PC-9 (cell line): ENCODE data around the gene NLN. TPM values are rescaled to one million over a fixed set of nuclear protein-coding genes. Genes with fewer than 3 reads are reported as not detected.
A peak's percentile ranks its signal among the peaks of the same experiment; 100 is the strongest.

ENCODE experiments used
- BruUV-seq: library from RNA; stranded (reverse); fragments of 400-500 nt; replicated peaks from 2 replicates; lab custom pipeline; 2021; lab: Mats Ljungman, UMichigan
- CTCF ChIA-PET: fragments of 300-600 bp; sonication (Branson Sonifier 250); formaldehyde crosslinking; loops from one replicate; lab custom pipeline; 2022; ENCODE audit warnings: antibody characterized with exemption; lab: Charles Lee
- POLR2A ChIA-PET: fragments of 300-600 bp; sonication (Branson Sonifier 250); formaldehyde crosslinking; loops from one replicate; lab custom pipeline; 2022; ENCODE audit warnings: antibody characterized with exemption; ENCODE audit not compliant: unreplicated experiment; lab: Charles Lee
- DNase-seq, 2 experiments: peaks; one replicate each; pipeline versions ENCODE4 v3.0.0 to v3.0.0-alpha.2; 2015 to 2022; ENCODE audit warnings: mixed read lengths in 1 of 2
- H2AFZ ChIP-seq: fragments of 200-600 bp; sonication (generic); 2 replicates; pipeline ENCODE4 v1.8.1; 2017; ENCODE audit warnings: antibody characterized with exemption
- H3F3A ChIP-seq: fragments of 200-600 bp; sonication (generic); 2 replicates; pipeline ENCODE4 v1.8.1; 2017; ENCODE audit warnings: antibody characterized with exemption, mild to moderate bottlenecking, low read depth; ENCODE audit not compliant: insufficient read depth
- H3K27ac ChIP-seq: fragments of 200-600 bp; sonication (generic); 2 replicates; pipeline ENCODE4 v1.6.1; 2016; ENCODE audit warnings: mixed run types
- H3K27me3 ChIP-seq: fragments of 200-600 bp; sonication (generic); 2 replicates; pipeline ENCODE4 v1.6.1; 2016; ENCODE audit warnings: low read depth, mixed run types; ENCODE audit not compliant: insufficient read depth
- H3K36me3 ChIP-seq: fragments of 200-600 bp; sonication (generic); 2 replicates; pipeline ENCODE4 v1.6.1; 2016; ENCODE audit warnings: low read depth, mixed run types
- H3K4me1 ChIP-seq: fragments of 200-600 bp; sonication (generic); replicated peaks from 2 replicates; pipeline ENCODE4 v1.6.1; 2016; ENCODE audit warnings: mixed run types; ENCODE audit not compliant: insufficient read depth
- H3K4me2 ChIP-seq: fragments of 200-600 bp; sonication (generic); 2 replicates; pipeline ENCODE4 v1.6.1; 2017; ENCODE audit warnings: mixed run types
- H3K4me3 ChIP-seq: fragments of 200-600 bp; sonication (generic); 2 replicates; pipeline ENCODE4 v1.6.1; 2016; ENCODE audit warnings: mixed run types
- H3K79me2 ChIP-seq: fragments of 200-600 bp; sonication (generic); 2 replicates; pipeline ENCODE4 v1.6.1; 2017; ENCODE audit warnings: low read depth, mixed run types
- H3K9me2 ChIP-seq: fragments of 200-600 bp; sonication (generic); 2 replicates; pipeline ENCODE4 v1.8.1; 2017; ENCODE audit warnings: mild to moderate bottlenecking; ENCODE audit not compliant: insufficient read depth
- H3K9me3 ChIP-seq: fragments of 200-600 bp; sonication (generic); 2 replicates; pipeline ENCODE4 v1.8.1; 2016; ENCODE audit warnings: low read depth; ENCODE audit not compliant: insufficient read depth
- H4K20me1 ChIP-seq: fragments of 200-600 bp; sonication (generic); 2 replicates; pipeline ENCODE4 v1.8.1; 2017; ENCODE audit not compliant: insufficient read depth
- CTCF ChIP-seq: fragments of 200-600 bp; sonication (generic); conservative IDR thresholded peaks from 2 replicates; pipeline ENCODE4 v1.6.1; 2017; ENCODE audit warnings: mixed run types, antibody characterized with exemption, mild to moderate bottlenecking, moderate library complexity
- EZH2 ChIP-seq: fragments of 200-600 bp; sonication (generic); IDR thresholded peaks from 2 replicates; pipeline ENCODE4 v1.8.0; 2017; ENCODE audit warnings: antibody characterized with exemption, low read depth
- intact Hi-C: fragments of 100-400 bp; cut with micrococcal nuclease; formaldehyde crosslinking; loops from one replicate; pipeline ENCODE4 v1.10.0; 2022; ENCODE audit not compliant: unreplicated experiment
- total RNA-seq: library from RNA; stranded (reverse); gene quantifications from 2 replicates; pipeline ENCODE4 v1.2.3, GENCODE V29; 2021

NLN gene
- total RNA-seq, 1 experiment from 2014 or later = 56.7 TPM

- H3K9me2 ChIP-seq = no peaks in the 10 kb centered on the region
- ChIA-PET POLR2A (interaction anchor here (0.6 to 2.2 kb wide), 3 partner anchors 11 to 102 kb away, joined by 7 to 16 read pairs (median 15); no protein-coding TSS in a partner anchor), CTCF (no interaction called here)
- H3K9me3 ChIP-seq = no peaks in the 10 kb centered on the region
- no peak for DNase-seq
- peaks cover 16% of the 10 kb centered on the region; the same call in 1 of the 2 replicates for H3F3A ChIP-seq
- H3K79me2 ChIP-seq = no peaks in the 10 kb centered on the region
- no peaks in the 10 kb centered on the region; the same call in 1 of the 2 replicates for H3K36me3 ChIP-seq
- no TSS peak for BruUV-seq
- H2AFZ ChIP-seq = no peak overlapping the region
- no peak overlapping the region for H3K4me2 ChIP-seq
- no peaks in the 10 kb centered on the region for H3K27me3 ChIP-seq
- no peaks in the 10 kb centered on the region for H4K20me1 ChIP-seq
- intact Hi-C loops = loop anchor here (1.0 kb wide), 1 partner anchor 11 kb away; no protein-coding TSS in a partner anchor
- TF ChIP-seq EZH2 (no peak), CTCF (no peak)
- H3K4me3 ChIP-seq = no peak overlapping the region
- H3K27ac ChIP-seq = peak overlapping the region; percentile 73
- H3K4me1 ChIP-seq = peaks cover 32% of the 10 kb centered on the region
Measured at GRCh38 chr5:65822710-65823109, 100.7 kb downstream of the NLN start.

- no peaks in the 10 kb centered on the region for H4K20me1 ChIP-seq
- peak overlapping the region; percentile 73 for H3K27ac ChIP-seq
- POLR2A ChIA-PET = interaction anchor here (0.6 to 2.2 kb wide), 4 partner anchors 11 to 103 kb away, joined by 6 to 16 read pairs (median 11); partner anchors contain the start of gene ERBIN
- H3K9me3 ChIP-seq = no peaks in the 10 kb centered on the region
- H3K79me2 ChIP-seq = no peaks in the 10 kb centered on the region
- intact Hi-C loops = loop anchor here (1.0 kb wide), 1 partner anchor 12 kb away; no protein-coding TSS in a partner anchor
- H3K9me2 ChIP-seq = no peaks in the 10 kb centered on the region
- peaks cover 16% of the 10 kb centered on the region; the same call in 1 of the 2 replicates for H3F3A ChIP-seq
- CTCF ChIA-PET = no interaction called here
- BruUV-seq = no TSS peak
- peak; percentile 31 to 70 for DNase-seq
- no peak for TF ChIP-seq EZH2
- no peak for TF ChIP-seq CTCF
- H3K27me3 ChIP-seq = no peaks in the 10 kb centered on the region
- no peak overlapping the region for H2AFZ ChIP-seq
- H3K4me3 ChIP-seq = no peak overlapping the region
- no peaks in the 10 kb centered on the region; the same call in 1 of the 2 replicates for H3K36me3 ChIP-seq
- peak overlapping the region; percentile 60; the same call in 1 of the 2 replicates for H3K4me2 ChIP-seq
- H3K4me1 ChIP-seq = peaks cover 32% of the 10 kb centered on the region
Measured at GRCh38 chr5:65823204-65823603, 101.2 kb downstream of the NLN start.

- Histone ChIP-seq H4K20me1 (no peaks in the 10 kb centered on the region), H3K9me2 (no peaks in the 10 kb centered on the region), H3K36me3 (no peaks in the 10 kb centered on the region; the same call in 1 of the 2 replicates), H3K4me1 (peaks cover 32% of the 10 kb centered on the region), H3K4me3 (no peak overlapping the region), H3K27ac (peak overlapping the region; percentile 73), H3K9me3 (no peaks in the 10 kb centered on the region), H3F3A (peaks cover 16% of the 10 kb centered on the region; the same call in 1 of the 2 replicates), H3K79me2 (no peaks in the 10 kb centered on the region), H3K4me2 (peak overlapping the region; percentile 60), H2AFZ (0 out of 2 replicates have a peak overlapping the region, but pooled peaks have one; percentile 14), H3K27me3 (no peaks in the 10 kb centered on the region)
- no TSS peak for BruUV-seq
- intact Hi-C loops = loop anchor here (1.0 kb wide), 2 partner anchors 13 to 38 kb away; no protein-coding TSS in a partner anchor
- CTCF ChIA-PET = no interaction called here
- TF ChIP-seq EZH2 (no peak), CTCF (no peak)
- POLR2A ChIA-PET = interaction anchor here (0.6 to 1.2 kb wide), 9 partner anchors 12 to 258 kb away, joined by 3 to 15 read pairs (median 6); partner anchors contain the start of gene ERBIN
- DNase-seq = peak; percentile 25 to 73
Measured at GRCh38 chr5:65823845-65824445, 101.9 kb downstream of the NLN start.
